Subcutaneous abdominal adipose tissue (tissue), 5 donors: Measurements from ENCODE around the gene MED9.

Experiments used
- H3K27ac ChIP-seq: one replicate; pipeline ENCODE4 v1.7.0; 2013; ENCODE audit warnings: low read depth, mild to moderate bottlenecking, inconsistent platforms, low read length, moderate library complexity
- H3K27me3 ChIP-seq, 5 donors: one replicate each; pipeline ENCODE4 v1.7.0; 2013; ENCODE audit warnings: low read length in 5 of 5, inconsistent platforms in 1 of 5; ENCODE audit not compliant: control insufficient read depth in 5 of 5, insufficient read depth in 4 of 5
- H3K36me3 ChIP-seq, 5 donors: one replicate each; pipeline ENCODE4 v1.7.0; 2013; ENCODE audit warnings: low read length in 5 of 5; ENCODE audit not compliant: control insufficient read depth in 5 of 5, insufficient read depth in 5 of 5
- H3K4me1 ChIP-seq, 5 donors: one replicate each; pipeline ENCODE4 v1.7.0; 2013; ENCODE audit warnings: low read length in 5 of 5, mild to moderate bottlenecking in 3 of 5, moderate library complexity in 1 of 5; ENCODE audit not compliant: control insufficient read depth in 5 of 5, insufficient read depth in 5 of 5
- H3K4me3 ChIP-seq, 5 donors: one replicate each; pipeline ENCODE4 v1.7.0; 2013; ENCODE audit warnings: low read length in 5 of 5, low read depth in 1 of 5
- H3K9ac ChIP-seq, 5 donors: one replicate each; pipeline ENCODE4 v1.7.0; 2013; ENCODE audit warnings: low read length in 5 of 5, mild to moderate bottlenecking in 4 of 5, moderate library complexity in 3 of 5
- H3K9me3 ChIP-seq, 5 donors: one replicate each; pipeline ENCODE4 v1.7.0; 2013; ENCODE audit warnings: low read length in 5 of 5; ENCODE audit not compliant: control insufficient read depth in 5 of 5
- donor health status: healthy.
- donor health status: healthy.
- donor health status: healthy.
- donor health status: healthy.
- donor health status: healthy.

The MED9 gene

DNA sequence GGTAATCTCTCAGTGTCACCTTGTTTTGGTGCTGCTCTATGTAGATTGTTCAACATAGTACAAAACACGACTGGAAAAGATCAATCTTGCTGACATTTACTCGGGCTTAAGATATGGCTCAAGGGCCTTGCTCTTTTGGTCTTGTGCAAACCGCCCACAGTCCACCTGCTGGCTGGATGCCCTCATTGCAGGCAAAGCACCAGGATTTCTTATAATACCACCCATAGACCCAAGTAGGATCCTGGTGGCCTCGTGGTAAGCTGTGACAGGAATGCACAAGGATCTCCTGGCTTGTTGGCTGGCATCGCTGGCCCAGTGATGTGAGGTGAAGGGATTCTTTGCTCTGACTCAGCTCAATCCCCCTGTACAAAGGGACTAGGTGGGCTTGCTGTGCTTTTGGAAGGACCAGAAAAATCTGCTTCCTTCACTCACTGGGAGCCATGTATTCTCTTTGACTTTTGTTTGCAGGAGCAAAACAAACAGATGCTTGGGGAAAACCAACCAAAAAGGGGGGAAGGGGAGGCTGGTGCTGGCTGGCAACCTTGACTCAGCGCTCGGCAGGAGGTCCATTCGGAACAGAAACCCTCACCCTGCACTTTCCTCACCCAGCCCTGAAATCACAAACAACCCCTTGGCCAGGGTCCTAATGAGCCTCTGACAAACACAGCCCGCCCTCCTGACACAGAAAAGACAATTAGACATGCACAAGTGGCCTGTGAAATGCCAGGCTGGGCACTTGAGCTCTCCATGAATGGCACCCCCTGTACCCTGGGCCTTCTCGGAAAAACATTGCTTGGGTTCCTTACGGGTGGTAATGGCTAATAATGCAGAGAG is 36.6 kb upstream of the MED9 start:
- H3K9me3 ChIP-seq = no peaks in the 10 kb centered on the region
- peaks cover 0 to 20% (median 5%) of the 10 kb centered on the region in 5 donors for H3K4me1 ChIP-seq
- no peak overlapping the region for H3K9ac ChIP-seq
- no peaks in the 10 kb centered on the region for H3K36me3 ChIP-seq
- H3K27me3 ChIP-seq = no peaks in the 10 kb centered on the region
- no peak overlapping the region for H3K4me3 ChIP-seq
- H3K27ac ChIP-seq = no peak overlapping the region

DNA sequence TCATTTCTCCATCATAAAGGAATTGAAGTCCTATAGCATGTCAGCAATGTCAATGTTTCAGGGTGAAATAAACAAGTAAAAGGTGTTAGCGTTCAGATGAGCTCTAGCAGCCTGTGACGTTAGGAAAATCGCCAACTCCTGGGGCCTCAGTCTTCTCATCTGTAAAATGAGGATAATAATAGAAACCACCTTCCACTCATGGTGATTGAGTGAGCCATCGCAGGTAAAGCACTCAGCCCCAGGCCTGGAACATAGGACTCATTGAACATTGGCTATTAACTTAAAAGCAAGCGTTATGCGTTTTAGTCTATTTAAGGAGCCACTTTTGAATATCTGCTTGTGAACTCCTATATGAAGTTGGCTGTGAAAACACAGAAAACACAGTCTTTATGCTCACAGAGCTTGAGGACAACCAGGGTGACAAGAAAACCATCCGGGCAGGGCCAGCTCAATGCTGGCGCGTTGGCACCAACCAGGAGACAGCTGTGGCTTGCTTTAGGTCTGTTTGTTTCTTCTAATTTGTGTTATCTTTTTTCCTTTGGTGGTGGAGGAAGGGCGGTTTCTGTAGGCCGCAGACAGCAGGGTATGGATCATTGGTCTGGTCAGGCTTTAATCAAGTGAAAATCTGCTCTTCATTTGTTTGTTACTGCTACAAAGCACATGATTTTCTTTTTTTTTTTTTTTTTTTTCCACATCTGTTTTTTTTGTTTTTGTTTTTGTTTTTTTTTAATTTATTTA is 35.7 kb upstream of the MED9 start:
- no peaks in the 10 kb centered on the region for H3K9me3 ChIP-seq
- H3K27me3 ChIP-seq = no peaks in the 10 kb centered on the region
- no peak overlapping the region for H3K27ac ChIP-seq
- H3K36me3 ChIP-seq = no peaks in the 10 kb centered on the region
- H3K4me3 ChIP-seq = no peak overlapping the region
- peaks cover 1 to 29% (median 13%) of the 10 kb centered on the region in 5 donors for H3K4me1 ChIP-seq
- H3K9ac ChIP-seq = no peak overlapping the region

DNA sequence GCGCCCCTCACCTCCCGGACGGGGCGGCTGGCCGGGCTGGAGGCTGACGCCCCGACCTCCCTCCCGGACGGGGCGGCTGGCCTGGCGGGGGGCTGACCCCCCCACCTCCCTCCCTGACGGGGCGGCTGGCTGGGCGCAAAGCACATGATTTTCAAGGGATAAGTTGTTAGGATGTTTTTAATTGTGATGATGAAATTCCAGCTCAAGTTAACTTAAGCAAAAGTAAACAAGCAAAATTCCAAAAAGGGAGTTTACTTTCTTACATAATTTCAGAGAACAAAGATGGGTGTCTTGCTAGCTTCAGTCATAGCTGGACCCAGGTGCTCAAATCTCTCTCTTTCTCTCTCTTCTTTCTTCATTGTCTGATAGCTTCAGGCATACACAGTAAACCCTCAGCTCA is 33.6 kb upstream of the MED9 start:
- no peak overlapping the region for H3K4me3 ChIP-seq
- no peak overlapping the region for H3K9ac ChIP-seq
- H3K36me3 ChIP-seq = no peaks in the 10 kb centered on the region
- no peaks in the 10 kb centered on the region for H3K27me3 ChIP-seq
- H3K9me3 ChIP-seq = no peaks in the 10 kb centered on the region
- peaks cover 5 to 45% (median 19%) of the 10 kb centered on the region in 5 donors for H3K4me1 ChIP-seq
- no peak overlapping the region for H3K27ac ChIP-seq

DNA sequence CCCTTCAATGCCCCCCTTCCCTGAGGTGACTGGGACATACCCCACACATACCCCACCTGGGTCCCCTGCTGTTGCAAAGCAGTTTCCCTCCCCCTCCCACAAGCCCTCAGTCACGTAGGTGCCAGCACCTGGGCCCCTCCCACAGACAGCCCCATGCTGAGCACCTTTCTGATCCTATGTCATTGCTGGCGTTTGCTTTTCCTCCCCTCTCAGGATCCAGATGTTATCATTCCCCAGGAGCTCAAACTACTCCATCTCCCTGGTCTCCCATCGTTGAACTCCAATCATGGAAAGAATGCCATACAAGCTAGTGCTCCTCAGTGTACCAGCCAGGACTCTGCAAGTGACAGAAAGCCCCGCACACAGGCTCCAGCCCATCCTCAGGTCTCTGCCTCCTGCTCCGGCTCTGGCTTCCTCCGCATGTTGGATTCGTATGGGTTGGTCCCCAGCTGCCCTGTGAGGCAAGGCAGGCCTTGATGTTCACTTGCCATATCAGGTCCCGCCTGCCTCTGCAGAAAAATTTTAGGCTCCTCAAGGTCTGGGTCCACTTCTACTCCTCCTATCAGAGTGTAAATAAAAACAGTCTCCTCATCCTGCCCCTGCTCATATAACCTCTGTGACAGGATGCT is 31.4 kb upstream of the MED9 start:
- peak overlapping the region; percentile 33 for H3K27ac ChIP-seq

DNA sequence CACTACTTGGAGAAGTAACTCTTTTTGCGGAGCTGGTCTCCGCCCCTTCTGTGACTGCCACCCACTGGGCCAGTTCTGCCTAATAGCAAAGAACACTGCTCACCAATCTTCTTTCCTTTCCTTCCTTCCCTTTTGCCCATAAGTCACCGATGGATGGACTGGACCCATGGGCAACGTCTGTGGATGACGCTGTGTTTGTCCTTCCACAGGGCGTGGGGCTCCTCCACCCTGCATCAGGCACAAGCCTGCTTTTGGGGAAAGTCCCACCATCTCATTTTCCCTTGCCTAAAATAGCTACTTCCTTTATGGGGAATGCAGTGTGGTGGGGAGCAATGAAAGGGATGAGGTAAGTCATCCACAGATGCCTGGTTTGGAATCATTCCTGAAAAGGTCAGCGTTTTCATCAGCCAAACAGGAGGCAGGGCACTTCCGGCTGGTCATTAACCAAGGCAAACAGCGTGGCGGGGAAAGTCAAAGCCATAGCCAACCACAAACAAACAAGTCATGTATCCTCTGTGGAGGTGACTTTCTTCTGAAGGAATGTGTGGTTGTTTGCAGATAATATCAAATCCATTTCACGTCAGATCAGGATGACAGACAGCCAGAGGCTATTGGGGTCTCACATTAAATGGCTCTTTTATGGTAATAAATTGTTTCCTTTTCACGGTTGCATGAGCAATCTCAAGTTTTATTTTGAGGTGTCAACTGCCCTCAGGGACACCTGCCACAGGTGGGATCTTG is 30.7 kb upstream of the MED9 start:
- H3K27me3 ChIP-seq = no peaks in the 10 kb centered on the region
- no peak overlapping the region for H3K9ac ChIP-seq
- H3K9me3 ChIP-seq = no peaks in the 10 kb centered on the region
- H3K4me1 ChIP-seq = peaks cover 10 to 55% (median 25%) of the 10 kb centered on the region in 5 donors
- peak overlapping the region in 1 of 5 donors; percentile 23 for H3K4me3 ChIP-seq
- H3K27ac ChIP-seq = peak overlapping the region; percentile 60
- H3K36me3 ChIP-seq = no peaks in the 10 kb centered on the region

More for the DNA sequence above, 31.4 kb upstream of the MED9 start:
- Histone ChIP-seq H3K9ac (no peak overlapping the region), H3K36me3 (no peaks in the 10 kb centered on the region), H3K9me3 (no peaks in the 10 kb centered on the region), H3K4me3 (peak overlapping the region in 1 of 5 donors; percentile 23), H3K27me3 (no peaks in the 10 kb centered on the region), H3K4me1 (peaks cover 5 to 48% (median 19%) of the 10 kb centered on the region in 5 donors)

DNA sequence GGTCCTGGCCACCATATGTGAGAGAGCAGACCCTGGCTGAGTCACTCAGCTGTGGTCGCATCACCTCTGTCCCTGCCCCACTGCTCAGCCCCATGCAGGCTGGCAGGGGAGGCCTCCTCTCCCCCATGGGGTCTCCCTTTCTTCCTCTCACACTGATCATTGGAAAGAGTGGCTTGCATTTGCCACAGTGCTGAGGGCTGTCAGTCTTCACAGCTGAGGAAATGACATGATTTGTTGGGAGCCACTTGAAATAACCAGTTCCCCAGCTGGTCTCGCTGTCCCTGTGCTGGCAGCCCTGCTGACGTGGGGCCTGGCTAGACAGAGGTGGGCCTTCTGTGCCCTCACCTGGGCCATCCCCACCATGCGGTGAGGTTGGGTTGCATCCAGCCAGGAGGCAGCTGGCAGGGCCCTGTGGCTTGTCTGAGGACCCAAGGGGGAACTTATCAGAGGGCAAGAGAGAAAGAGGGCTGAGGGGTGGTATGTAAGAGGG is 30.1 kb upstream of the MED9 start:
- H3K36me3 ChIP-seq = no peaks in the 10 kb centered on the region
- H3K4me3 ChIP-seq = no peak overlapping the region
- no peak overlapping the region for H3K9ac ChIP-seq
- H3K27me3 ChIP-seq = no peaks in the 10 kb centered on the region
- peak overlapping the region; percentile 60 for H3K27ac ChIP-seq
- H3K9me3 ChIP-seq = no peaks in the 10 kb centered on the region
- peaks cover 10 to 59% (median 25%) of the 10 kb centered on the region in 5 donors for H3K4me1 ChIP-seq

DNA sequence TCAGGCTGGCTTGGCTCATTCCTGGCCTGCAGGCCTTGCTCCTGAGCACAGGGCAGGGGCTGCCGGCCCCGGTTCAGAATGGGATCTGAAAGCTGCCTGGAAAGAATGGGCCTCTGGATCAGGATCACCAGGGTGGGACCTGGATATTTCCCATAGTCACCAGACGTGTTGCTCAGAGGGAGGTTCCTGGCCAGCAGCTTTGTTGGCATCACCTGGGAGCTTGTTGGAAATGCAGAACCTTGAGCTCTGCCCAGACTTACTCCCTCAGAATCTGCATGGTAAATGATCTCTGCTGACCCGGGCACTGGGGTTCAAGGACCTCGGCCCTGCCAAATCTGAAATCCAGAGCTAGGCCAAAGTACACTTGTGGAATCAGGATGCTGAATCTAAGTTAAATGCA is 29.5 kb upstream of the MED9 start:
- Histone ChIP-seq H3K27me3 (no peaks in the 10 kb centered on the region), H3K36me3 (no peaks in the 10 kb centered on the region), H3K27ac (peak overlapping the region; percentile 60), H3K9me3 (no peaks in the 10 kb centered on the region), H3K9ac (no peak overlapping the region), H3K4me3 (no peak overlapping the region), H3K4me1 (peaks cover 10 to 59% (median 25%) of the 10 kb centered on the region in 5 donors)

DNA sequence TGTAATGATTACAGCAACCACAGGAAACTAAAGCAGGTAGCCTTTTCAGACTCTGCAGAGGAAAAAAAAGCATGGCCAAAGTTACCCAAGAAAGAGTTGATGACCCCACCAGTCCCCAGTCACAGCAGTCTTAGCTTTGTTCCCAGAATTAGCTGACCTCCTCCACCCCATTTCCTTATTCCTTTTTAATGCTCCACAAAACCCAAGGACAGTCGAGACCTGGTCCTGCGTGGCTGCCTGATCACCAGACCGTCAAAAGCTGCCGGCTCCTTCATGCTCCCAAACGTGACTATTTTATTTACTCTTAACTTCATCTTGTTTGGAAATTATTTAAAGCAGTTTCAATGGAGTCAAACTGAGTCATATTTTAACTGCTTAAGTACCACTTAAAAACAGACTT is 28.7 kb upstream of the MED9 start:
- H3K27me3 ChIP-seq = no peaks in the 10 kb centered on the region
- no peaks in the 10 kb centered on the region for H3K36me3 ChIP-seq
- no peak overlapping the region for H3K27ac ChIP-seq
- no peak overlapping the region for H3K4me3 ChIP-seq
- no peak overlapping the region for H3K9ac ChIP-seq
- H3K4me1 ChIP-seq = peaks cover 10 to 59% (median 25%) of the 10 kb centered on the region in 5 donors
- no peaks in the 10 kb centered on the region for H3K9me3 ChIP-seq

DNA sequence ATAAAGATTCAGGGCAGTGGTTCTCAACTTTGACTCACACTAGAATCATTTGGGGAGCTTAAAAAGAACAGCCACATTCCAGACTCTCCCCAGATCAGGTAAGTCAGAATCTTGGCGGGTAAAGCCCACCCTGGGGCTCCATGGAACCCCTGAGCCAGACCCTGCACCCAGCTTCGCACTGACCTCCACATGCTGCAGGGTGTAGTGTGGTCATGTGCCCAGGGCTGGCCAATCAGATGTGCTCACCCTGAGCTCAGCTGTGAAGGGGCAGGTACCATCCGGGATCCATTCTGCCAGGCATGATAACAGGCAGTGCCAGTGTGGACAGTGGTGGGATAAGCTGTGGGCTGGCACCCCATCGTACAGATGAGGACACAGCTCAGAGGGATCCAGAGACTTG is 28.1 kb upstream of the MED9 start:
- no peak overlapping the region for H3K4me3 ChIP-seq
- no peaks in the 10 kb centered on the region for H3K9me3 ChIP-seq
- no peaks in the 10 kb centered on the region for H3K36me3 ChIP-seq
- H3K27ac ChIP-seq = no peak overlapping the region
- peaks cover 10 to 54% (median 20%) of the 10 kb centered on the region in 5 donors for H3K4me1 ChIP-seq
- no peaks in the 10 kb centered on the region for H3K27me3 ChIP-seq
- H3K9ac ChIP-seq = no peak overlapping the region
